HEK293T (cell line): ENCODE data around the gene SLC2A11.

ENCODE experiments used
- BHLHE40 ChIP-seq: fragments of 450-650 bp; IDR thresholded peaks from 2 replicates; pipeline ENCODE4 v1.6.1; 2016; ENCODE audit warnings: mild to moderate bottlenecking, moderate library complexity, borderline replicate concordance
- FOXA1 ChIP-seq: fragments of 450-650 bp; IDR thresholded peaks from 2 replicates; pipeline ENCODE4 v1.6.1; 2016; ENCODE audit warnings: mild to moderate bottlenecking
- FOXK2 ChIP-seq: fragments of 450-650 bp; IDR thresholded peaks from 2 replicates; pipeline ENCODE4 v1.6.1; 2016; ENCODE audit warnings: mild to moderate bottlenecking
- SP1 ChIP-seq: fragments of 450-650 bp; IDR thresholded peaks from 2 replicates; pipeline ENCODE4 v1.6.1; 2017

DNA sequence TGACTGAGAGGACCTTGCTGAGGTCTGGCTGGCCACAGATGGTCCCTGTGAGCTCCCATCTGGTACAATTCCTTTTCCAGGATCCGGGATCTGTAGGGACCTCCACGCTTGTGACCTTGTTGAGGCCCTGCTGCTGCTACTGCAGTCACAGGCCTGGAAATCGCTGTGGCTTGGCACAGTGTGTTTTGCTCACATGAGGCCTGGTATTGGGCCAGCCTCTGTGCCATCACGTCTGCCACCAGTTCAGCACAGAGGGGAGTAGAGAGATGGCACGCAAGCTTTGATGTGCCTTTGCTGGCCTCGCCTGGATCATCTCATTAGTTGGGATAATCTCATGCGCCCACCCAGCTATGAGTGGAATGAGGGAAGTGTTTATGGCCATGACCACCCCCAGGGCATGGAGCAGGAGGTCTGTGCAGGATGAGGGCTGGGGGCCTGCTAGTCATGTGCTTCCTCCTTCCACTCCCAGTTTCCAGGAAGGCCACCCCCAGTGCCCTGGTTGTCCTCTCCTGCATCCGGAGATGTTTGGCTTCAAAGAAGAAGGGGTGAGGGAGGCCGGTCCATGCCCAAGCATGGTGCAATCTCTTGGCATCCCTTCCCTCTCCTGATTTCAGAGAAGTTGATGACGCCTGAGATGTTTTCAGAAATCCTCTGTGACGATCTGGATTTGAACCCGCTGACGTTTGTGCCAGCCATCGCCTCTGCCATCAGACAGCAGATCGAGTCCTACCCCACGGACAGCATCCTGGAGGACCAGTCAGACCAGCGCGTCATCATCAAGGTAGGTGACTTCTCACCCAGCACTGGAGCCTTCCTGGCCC, 41.3 kb upstream of the SLC2A11 start:
- TF ChIP-seq FOXA1 (no peak), FOXK2 (no peak), BHLHE40 (no peak), SP1 (no peak)
